GM12872 (cell line): ENCODE data around the gene PAQR3.

Source experiments
- TF ChIP-seq, protein P1 (sequence below): IDR thresholded peaks from 3 replicates; pipeline ENCODE4 v1.5.1; 2011; ENCODE audit warnings: low read depth, mild to moderate bottlenecking, low read length, moderate library complexity; ENCODE audit not compliant: insufficient read depth

Gene PAQR3

DNA sequence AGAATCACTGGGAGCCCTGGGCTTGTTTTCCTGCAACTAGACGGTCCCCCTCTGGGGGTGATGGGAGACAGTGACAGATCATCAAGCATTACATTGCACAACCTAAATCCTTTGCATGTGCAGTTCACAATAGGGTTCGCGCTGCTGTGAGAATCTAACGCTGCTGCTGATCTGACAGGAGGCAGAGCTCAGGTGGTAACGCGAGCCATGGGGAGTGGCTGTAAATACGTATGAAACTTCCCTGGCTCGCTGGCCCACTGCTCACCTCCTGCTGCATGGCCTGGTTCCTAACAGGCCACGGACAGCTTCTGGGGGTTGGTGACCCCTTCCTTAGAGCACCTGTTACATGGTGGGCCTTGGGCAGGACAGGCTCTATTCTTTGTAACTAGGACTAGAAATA lies 10.4 kb downstream of the PAQR3 start:
- TF ChIP-seq, protein P1, sequence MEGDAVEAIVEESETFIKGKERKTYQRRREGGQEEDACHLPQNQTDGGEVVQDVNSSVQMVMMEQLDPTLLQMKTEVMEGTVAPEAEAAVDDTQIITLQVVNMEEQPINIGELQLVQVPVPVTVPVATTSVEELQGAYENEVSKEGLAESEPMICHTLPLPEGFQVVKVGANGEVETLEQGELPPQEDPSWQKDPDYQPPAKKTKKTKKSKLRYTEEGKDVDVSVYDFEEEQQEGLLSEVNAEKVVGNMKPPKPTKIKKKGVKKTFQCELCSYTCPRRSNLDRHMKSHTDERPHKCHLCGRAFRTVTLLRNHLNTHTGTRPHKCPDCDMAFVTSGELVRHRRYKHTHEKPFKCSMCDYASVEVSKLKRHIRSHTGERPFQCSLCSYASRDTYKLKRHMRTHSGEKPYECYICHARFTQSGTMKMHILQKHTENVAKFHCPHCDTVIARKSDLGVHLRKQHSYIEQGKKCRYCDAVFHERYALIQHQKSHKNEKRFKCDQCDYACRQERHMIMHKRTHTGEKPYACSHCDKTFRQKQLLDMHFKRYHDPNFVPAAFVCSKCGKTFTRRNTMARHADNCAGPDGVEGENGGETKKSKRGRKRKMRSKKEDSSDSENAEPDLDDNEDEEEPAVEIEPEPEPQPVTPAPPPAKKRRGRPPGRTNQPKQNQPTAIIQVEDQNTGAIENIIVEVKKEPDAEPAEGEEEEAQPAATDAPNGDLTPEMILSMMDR, result no peak

DNA sequence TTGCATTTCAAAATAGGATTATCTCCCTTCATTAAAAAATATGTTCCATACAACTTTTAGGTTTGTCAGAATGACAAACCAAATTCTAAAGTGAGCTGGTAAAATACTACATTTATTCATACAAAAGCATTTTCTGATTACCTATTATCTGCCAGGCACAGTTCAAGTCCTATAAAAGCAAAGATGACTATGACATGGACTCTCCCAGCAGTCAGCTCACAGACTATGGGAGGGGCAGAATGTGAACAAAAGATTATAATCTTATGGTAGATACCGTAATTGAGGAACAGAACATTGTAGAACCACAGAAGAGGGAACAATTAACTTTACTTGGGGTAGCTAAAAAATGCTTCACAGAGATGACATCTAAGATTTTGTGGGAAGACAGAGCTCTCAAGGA lies 12.4 kb downstream of the PAQR3 start:
- TF ChIP-seq, protein P1, result no peak

DNA sequence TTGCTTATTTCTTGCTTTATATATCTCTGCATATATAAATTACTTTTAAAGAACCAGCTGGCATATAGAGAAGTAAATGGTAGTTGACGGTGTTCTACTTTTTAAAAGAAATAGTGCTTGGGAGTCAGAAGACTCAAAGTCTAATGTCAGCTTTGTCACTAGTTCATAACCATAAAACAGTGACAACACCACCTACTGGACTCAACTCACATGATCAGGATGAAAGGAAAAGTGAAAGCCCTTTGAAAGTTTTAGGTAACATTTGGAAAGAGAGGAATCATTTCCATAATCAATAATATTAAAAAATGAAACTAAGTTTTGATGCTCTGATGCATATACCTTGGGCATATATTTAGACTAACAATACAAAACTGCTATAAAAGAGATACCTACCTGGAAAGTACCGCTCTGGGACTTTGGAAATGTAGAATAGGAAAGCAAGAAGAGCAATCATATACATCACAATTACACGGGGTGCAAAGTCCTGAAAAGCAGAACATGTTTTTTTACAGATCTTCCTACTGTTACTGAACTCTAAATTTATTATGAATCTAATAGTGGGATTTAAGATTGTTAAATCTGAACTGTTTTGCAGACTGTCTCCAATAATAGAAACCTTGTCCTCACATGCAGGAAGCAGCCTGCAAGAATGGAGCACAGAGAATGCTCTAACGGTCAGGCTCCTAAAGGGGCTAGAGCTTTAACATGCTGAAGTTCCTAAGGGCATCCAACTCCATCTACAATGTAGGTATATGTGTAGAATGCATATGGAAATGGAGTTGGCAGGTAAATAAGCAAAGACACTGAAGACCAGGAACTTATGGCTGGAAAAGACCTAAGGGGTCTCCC lies 15.6 kb downstream of the PAQR3 start:
- TF ChIP-seq, protein P1, result no peak

DNA sequence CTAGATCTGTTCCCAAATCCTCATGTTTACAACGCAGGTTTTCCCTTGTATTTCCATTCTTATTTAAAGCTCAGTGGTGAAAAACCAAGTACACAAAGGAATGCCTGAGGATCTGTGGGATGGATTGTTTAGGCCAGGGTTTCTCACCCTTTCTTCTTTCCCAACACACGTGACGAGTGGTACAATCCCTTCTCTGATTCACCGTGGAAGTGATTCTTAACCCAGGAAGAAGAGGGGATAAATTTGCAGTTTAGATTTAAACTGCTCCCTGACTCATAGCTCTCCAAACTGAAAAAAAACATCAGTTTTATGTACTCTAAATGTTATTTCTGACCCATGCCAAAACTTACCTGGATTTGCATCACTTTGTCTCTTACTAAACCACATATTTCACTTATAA lies 17.0 kb downstream of the PAQR3 start:
- TF ChIP-seq, protein P1, result no peak

DNA sequence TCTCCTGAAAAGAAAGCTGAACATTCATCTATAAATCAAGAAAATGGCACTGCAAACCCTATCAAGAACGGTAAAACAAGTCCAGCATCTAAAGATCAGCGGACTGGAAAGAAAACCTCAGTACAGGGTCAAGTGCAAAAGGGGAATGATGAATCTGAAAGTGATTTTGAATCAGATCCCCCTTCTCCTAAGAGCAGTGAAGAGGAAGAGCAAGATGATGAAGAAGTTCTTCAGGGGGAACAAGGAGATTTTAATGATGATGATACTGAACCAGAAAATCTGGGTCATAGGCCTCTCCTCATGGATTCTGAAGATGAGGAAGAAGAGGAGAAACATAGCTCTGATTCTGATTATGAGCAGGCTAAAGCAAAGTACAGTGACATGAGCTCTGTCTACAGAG lies 28.6 kb downstream of the PAQR3 start:
- TF ChIP-seq, protein P1, result no peak

DNA sequence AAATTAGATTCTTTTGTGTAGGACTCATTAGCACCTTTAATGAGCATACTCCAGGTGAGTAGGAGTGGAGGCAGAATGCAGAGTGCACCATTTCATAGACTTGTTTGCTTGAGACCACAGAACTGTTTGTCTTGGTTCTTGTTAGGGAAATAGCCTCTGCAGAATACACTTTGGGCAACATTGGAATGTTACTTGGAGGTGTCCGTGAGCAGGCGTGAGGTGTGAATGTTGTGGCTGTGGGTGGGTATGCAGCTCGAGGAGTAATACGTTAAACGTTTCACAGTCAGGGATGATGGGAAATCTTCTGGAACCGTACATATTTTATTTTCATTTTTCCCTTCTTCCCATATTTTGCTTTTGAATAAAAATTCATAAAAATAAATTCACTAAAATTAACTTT lies 31.6 kb downstream of the PAQR3 start:
- TF ChIP-seq, protein P1, result no peak

DNA sequence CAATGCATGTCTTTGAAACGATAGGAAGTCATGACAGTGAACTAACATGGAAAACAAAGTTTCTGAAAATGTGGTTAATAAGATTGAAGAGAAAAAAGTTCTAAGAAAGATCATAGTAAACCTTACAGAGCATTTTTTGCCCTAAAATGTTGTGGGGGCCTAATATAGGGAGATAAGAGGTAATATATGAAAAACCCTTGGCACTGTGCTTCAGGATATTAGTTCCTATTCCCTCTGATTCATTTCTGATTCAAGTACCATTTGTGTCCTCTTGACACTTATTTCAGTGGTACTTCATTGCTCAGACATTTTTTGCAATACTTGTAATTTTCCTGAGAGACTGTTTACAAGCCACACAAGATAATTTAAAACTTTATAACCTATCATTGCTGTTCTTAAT lies 35.1 kb downstream of the PAQR3 start:
- TF ChIP-seq, protein P1, result no peak

DNA sequence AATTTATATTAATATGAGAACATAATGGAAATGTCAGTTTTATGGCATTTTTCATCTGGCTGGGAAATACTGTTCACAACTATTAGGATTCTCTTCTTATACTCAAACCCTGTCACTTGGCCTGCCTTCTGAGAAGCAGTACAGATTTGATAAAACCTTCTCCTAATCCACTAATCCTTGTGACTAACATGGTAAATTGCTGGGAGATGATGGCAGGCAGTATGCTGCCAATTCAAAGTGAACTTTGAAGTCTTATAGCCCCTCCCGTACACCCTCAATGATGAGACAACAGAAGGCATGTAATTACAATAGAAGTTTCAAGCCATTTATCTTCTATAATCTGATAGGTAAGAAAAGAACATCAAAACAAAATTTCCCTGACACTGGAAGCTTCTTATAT lies 36.9 kb downstream of the PAQR3 start:
- TF ChIP-seq, protein P1, result no peak
